IMR-90 (cell line): ENCODE results near the gene GJA4. TPM values are rescaled to one million over a fixed set of nuclear protein-coding genes. Genes with fewer than 3 reads are reported as not detected.

Experiments used
- ATAC-seq: fragments of 200-7000 bp; cut with Tn5 transposase; 2 replicates; pipeline ENCODE4 v1.9.1; 2020; ENCODE audit warnings: low read depth, mild to moderate bottlenecking, moderate library complexity
- BruUV-seq: library from RNA; stranded (reverse); fragments of 400-500 nt; replicated peaks from 2 replicates; lab custom pipeline; 2021; lab: Mats Ljungman, UMichigan
- CTCF ChIA-PET: fragments of 300-600 bp; formaldehyde crosslinking; extraction: SDS; loops from one replicate; lab custom pipeline; 2021; ENCODE audit warnings: antibody characterized with exemption; lab: Yijun Ruan, JAX
- POLR2A ChIA-PET: fragments of 300-600 bp; sonication (Branson Sonifier 250); formaldehyde crosslinking; loops from one replicate; lab custom pipeline; 2022; ENCODE audit warnings: antibody characterized with exemption; ENCODE audit not compliant: unreplicated experiment; lab: Charles Lee
- DNase-seq: peaks from one replicate; pipeline ENCODE4 v3.0.0; 2013
- H2AFZ ChIP-seq: replicated peaks from 2 replicates; pipeline ENCODE3; 2013; ENCODE audit warnings: low read length, mild to moderate bottlenecking; ENCODE audit not compliant: poor library complexity
- H2AK5ac ChIP-seq: 2 replicates; pipeline ENCODE4 v1.6.1; 2013; ENCODE audit warnings: low read depth, low read length, inconsistent platforms
- H2AK9ac ChIP-seq: replicated peaks from 2 replicates; pipeline ENCODE3; 2013; ENCODE audit warnings: mild to moderate bottlenecking, low read depth, low read length, moderate library complexity; ENCODE audit not compliant: poor library complexity
- H2BK120ac ChIP-seq: 2 replicates; pipeline ENCODE4 v1.6.1; 2013; ENCODE audit warnings: low read depth, low read length, inconsistent platforms
- H2BK15ac ChIP-seq: 3 replicates; pipeline ENCODE4 v1.6.1; 2013; ENCODE audit warnings: low read depth, low read length, inconsistent platforms
- H2BK20ac ChIP-seq: 2 replicates; pipeline ENCODE4 v1.6.1; 2013; ENCODE audit warnings: low read depth, mild to moderate bottlenecking, inconsistent platforms, low read length, moderate library complexity
- H2BK5ac ChIP-seq: 2 replicates; pipeline ENCODE4 v1.6.1; 2013; ENCODE audit warnings: mild to moderate bottlenecking, low read depth, low read length, inconsistent platforms; ENCODE audit not compliant: poor library complexity, severe bottlenecking
- H3K14ac ChIP-seq: replicated peaks from 2 replicates; pipeline ENCODE4 v1.6.1; 2013; ENCODE audit warnings: low read depth, low read length, inconsistent platforms
- H3K18ac ChIP-seq: 2 replicates; pipeline ENCODE4 v1.6.1; 2013; ENCODE audit warnings: low read depth, low read length, control low read depth
- H3K23ac ChIP-seq: 2 replicates; pipeline ENCODE4 v1.6.1; 2013; ENCODE audit warnings: low read depth, low read length, inconsistent platforms
- H3K27ac ChIP-seq: 2 replicates; pipeline ENCODE4 v1.5.1; 2013; ENCODE audit warnings: mild to moderate bottlenecking, control low read depth, low read length; ENCODE audit not compliant: insufficient read depth
- H3K27me3 ChIP-seq: 2 replicates; pipeline ENCODE4 v1.6.1; 2013; ENCODE audit warnings: low read length; ENCODE audit not compliant: control insufficient read depth, insufficient read depth
- H3K36me3 ChIP-seq: 2 replicates; pipeline ENCODE4 v1.6.1; 2013; ENCODE audit warnings: low read length, mixed read lengths; ENCODE audit not compliant: control insufficient read depth, insufficient read depth
- H3K4ac ChIP-seq: 2 replicates; pipeline ENCODE4 v1.6.1; 2013; ENCODE audit warnings: low read depth, low read length, inconsistent platforms
- H3K4me1 ChIP-seq: 2 replicates; pipeline ENCODE4 v1.6.1; 2013; ENCODE audit warnings: low read length, mixed read lengths; ENCODE audit not compliant: control insufficient read depth, insufficient read depth
- H3K4me2 ChIP-seq: 2 replicates; pipeline ENCODE4 v1.6.1; 2013; ENCODE audit warnings: low read depth, mild to moderate bottlenecking, control low read depth, low read length, moderate library complexity
- H3K4me3 ChIP-seq: 2 replicates; pipeline ENCODE4 v1.5.1; 2013; ENCODE audit warnings: low read depth, mild to moderate bottlenecking, control low read depth, low read length, moderate library complexity; ENCODE audit not compliant: insufficient read depth
- H3K56ac ChIP-seq: 2 replicates; pipeline ENCODE4 v1.6.1; 2013; ENCODE audit warnings: low read length, inconsistent platforms; ENCODE audit not compliant: insufficient read depth; ENCODE audit errors: extremely low read depth
- H3K79me1 ChIP-seq, 2 experiments: 2 replicates each; pipeline ENCODE4 v1.6.1; 2013; ENCODE audit warnings: low read length in 2 of 2, inconsistent platforms in 1 of 2, low read depth in 1 of 2
- H3K9ac ChIP-seq: 2 replicates; pipeline ENCODE4 v1.6.1; 2013; ENCODE audit warnings: low read depth, low read length, control low read depth
- H3K9me1 ChIP-seq: 2 replicates; pipeline ENCODE4 v1.6.1; 2013; ENCODE audit warnings: low read length, inconsistent platforms; ENCODE audit not compliant: insufficient read depth
- H3K9me3 ChIP-seq: 2 replicates; pipeline ENCODE4 v1.6.1; 2013; ENCODE audit warnings: low read length; ENCODE audit not compliant: control insufficient read depth, insufficient read depth
- H4K20me1 ChIP-seq: 2 replicates; pipeline ENCODE4 v1.6.1; 2013; ENCODE audit warnings: low read length, inconsistent platforms; ENCODE audit not compliant: insufficient read depth
- H4K5ac ChIP-seq: 2 replicates; pipeline ENCODE4 v1.6.1; 2013; ENCODE audit warnings: mild to moderate bottlenecking, low read depth, low read length, control low read depth
- H4K8ac ChIP-seq, 2 experiments: 2 replicates each; pipeline ENCODE4 v1.6.1; 2013; ENCODE audit warnings: low read depth in 2 of 2, low read length in 2 of 2, control low read depth in 1 of 2, inconsistent platforms in 1 of 2
- H4K91ac ChIP-seq: 2 replicates; pipeline ENCODE4 v1.6.1; 2013; ENCODE audit warnings: low read depth, low read length, inconsistent platforms; ENCODE audit not compliant: insufficient read depth
- BHLHE40 ChIP-seq: fragments of 150-350 bp; IDR thresholded peaks from 2 replicates; pipeline ENCODE4 v1.6.1; 2016; ENCODE audit warnings: mild to moderate bottlenecking, low read depth, low read length
- CEBPB ChIP-seq: IDR thresholded peaks from 2 replicates; pipeline ENCODE4 v1.6.1; 2012; ENCODE audit warnings: low read depth, low read length, improper control_type of control experiment
- CHD1 ChIP-seq: IDR thresholded peaks from 2 replicates; pipeline ENCODE4 v1.6.1; 2012; ENCODE audit warnings: low read depth, low read length, improper control_type of control experiment
- ELK1 ChIP-seq: fragments of 150-350 bp; IDR thresholded peaks from 2 replicates; pipeline ENCODE4 v1.6.1; 2016; ENCODE audit warnings: low read depth, mild to moderate bottlenecking, low read length, moderate library complexity, borderline replicate concordance
- FOS ChIP-seq: fragments of 150-350 bp; IDR thresholded peaks from 2 replicates; pipeline ENCODE4 v1.6.1; 2016; ENCODE audit warnings: low read depth, low read length
- MAFK ChIP-seq: IDR thresholded peaks from 2 replicates; pipeline ENCODE4 v1.6.1; 2012; ENCODE audit warnings: low read depth, low read length, improper control_type of control experiment
- MAZ ChIP-seq: IDR thresholded peaks from 2 replicates; pipeline ENCODE4 v1.6.1; 2012; ENCODE audit warnings: low read depth, mild to moderate bottlenecking, low read length, improper control_type of control experiment, moderate library complexity, borderline replicate concordance
- MXI1 ChIP-seq: IDR thresholded peaks from 2 replicates; pipeline ENCODE4 v1.6.1; 2012; ENCODE audit warnings: low read depth, mild to moderate bottlenecking, low read length, moderate library complexity, borderline replicate concordance
- NFE2L2 ChIP-seq: fragments of 150-350 bp; IDR thresholded peaks from 2 replicates; pipeline ENCODE4 v1.6.1; 2016; ENCODE audit warnings: low read depth, mild to moderate bottlenecking, low read length
- POLR2A ChIP-seq: IDR thresholded peaks from 2 replicates; pipeline ENCODE4 v1.6.1; 2012; ENCODE audit warnings: mild to moderate bottlenecking, low read depth, low read length
- RAD21 ChIP-seq: IDR thresholded peaks from 2 replicates; pipeline ENCODE4 v1.6.1; 2012; ENCODE audit warnings: low read length, improper control_type of control experiment
- RCOR1 ChIP-seq: IDR thresholded peaks from 2 replicates; pipeline ENCODE4 v1.6.1; 2012; ENCODE audit warnings: mild to moderate bottlenecking, low read length, improper control_type of control experiment; ENCODE audit not compliant: insufficient replicate concordance
- RFX5 ChIP-seq: IDR thresholded peaks from 2 replicates; pipeline ENCODE4 v1.8.0; 2012; ENCODE audit warnings: low read depth, mild to moderate bottlenecking, low read length, moderate library complexity
- SMC3 ChIP-seq: fragments of 150-350 bp; IDR thresholded peaks from 2 replicates; pipeline ENCODE4 v1.6.1; 2016; ENCODE audit warnings: low read depth, mild to moderate bottlenecking, antibody characterized with exemption, low read length, moderate library complexity
- WGBS, 2 experiments: methylation state at CpG; one replicate each; pipeline versions ENCODE4 v1.1.5 to v1.1.7; 2013; ENCODE audit warnings: missing lambda C conversion rate in 2 of 2; ENCODE audit not compliant: insufficient read length in 1 of 2; ENCODE audit errors: extremely low coverage in 2 of 2; 5-methylcytosine and 5-hydroxymethylcytosine counted together
- dilution Hi-C: fragments of 300-500 bp; cut with HindIII; formaldehyde crosslinking; loops from one replicate; pipeline ENCODE4 v1.14.3; 2018; ENCODE audit warnings: low sequenced_read_pairs; ENCODE audit not compliant: unreplicated experiment
- in situ Hi-C: fragments of 300-500 bp; cut with MboI; formaldehyde crosslinking; loops from 3 replicates; pipeline ENCODE4 v1.14.3; 2019; ENCODE audit warnings: low sequenced_read_pairs, inconsistent platforms, mixed read lengths
- intact Hi-C: fragments of 100-400 bp; cut with micrococcal nuclease; formaldehyde crosslinking; loops from 2 replicates; pipeline ENCODE4 v1.10.0; 2022
- polyA plus RNA-seq, 3 experiments: library from polyadenylated mRNA; depleted of rRNA; stranded (reverse); fragments of >200 nt; gene quantifications; 2 replicates each; pipeline ENCODE4 v1.2.3, GENCODE V29; 2012; ENCODE audit warnings: low replicate concordance in 1 of 3
- total RNA-seq: library from RNA; depleted of rRNA; stranded (reverse); fragments of >200 nt; gene quantifications from 2 replicates; pipeline ENCODE4 v1.2.3, GENCODE V29; 2012
- TF ChIP-seq, protein P1 (sequence below): fragments of 150-350 bp; IDR thresholded peaks from 2 replicates; pipeline ENCODE4 v1.6.1; 2017; ENCODE audit warnings: mild to moderate bottlenecking, antibody characterized with exemption, low read length, low read depth
- TF ChIP-seq, protein P2 (sequence below): conservative IDR thresholded peaks from 2 replicates; pipeline ENCODE4 v1.5.1; 2012; ENCODE audit warnings: mild to moderate bottlenecking, low read depth, low read length, improper control_type of control experiment

GJA4 gene
- total and polyA plus RNA-seq, 2 of the 4 experiments (the other 2 are of a cell fraction) = not detected

GRCh38 chr1:34755961-34756360, 36.8 kb upstream of the GJA4 start:
- in situ Hi-C loops = no loop called here
- no peaks in the 10 kb centered on the region for H3K36me3 ChIP-seq
- no peak overlapping the region for H2BK120ac ChIP-seq
- H2BK20ac ChIP-seq = no peak overlapping the region
- TF ChIP-seq NFE2L2 = no peak
- TF ChIP-seq POLR2A = no peak
- no peak for TF ChIP-seq BHLHE40
- TF ChIP-seq CHD1 = no peak
- TF ChIP-seq, protein P1, sequence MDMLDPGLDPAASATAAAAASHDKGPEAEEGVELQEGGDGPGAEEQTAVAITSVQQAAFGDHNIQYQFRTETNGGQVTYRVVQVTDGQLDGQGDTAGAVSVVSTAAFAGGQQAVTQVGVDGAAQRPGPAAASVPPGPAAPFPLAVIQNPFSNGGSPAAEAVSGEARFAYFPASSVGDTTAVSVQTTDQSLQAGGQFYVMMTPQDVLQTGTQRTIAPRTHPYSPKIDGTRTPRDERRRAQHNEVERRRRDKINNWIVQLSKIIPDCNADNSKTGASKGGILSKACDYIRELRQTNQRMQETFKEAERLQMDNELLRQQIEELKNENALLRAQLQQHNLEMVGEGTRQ = no peak
- TF ChIP-seq MAFK = no peak
- TF ChIP-seq RCOR1 = no peak
- TF ChIP-seq FOS = no peak
- TF ChIP-seq, protein P2, sequence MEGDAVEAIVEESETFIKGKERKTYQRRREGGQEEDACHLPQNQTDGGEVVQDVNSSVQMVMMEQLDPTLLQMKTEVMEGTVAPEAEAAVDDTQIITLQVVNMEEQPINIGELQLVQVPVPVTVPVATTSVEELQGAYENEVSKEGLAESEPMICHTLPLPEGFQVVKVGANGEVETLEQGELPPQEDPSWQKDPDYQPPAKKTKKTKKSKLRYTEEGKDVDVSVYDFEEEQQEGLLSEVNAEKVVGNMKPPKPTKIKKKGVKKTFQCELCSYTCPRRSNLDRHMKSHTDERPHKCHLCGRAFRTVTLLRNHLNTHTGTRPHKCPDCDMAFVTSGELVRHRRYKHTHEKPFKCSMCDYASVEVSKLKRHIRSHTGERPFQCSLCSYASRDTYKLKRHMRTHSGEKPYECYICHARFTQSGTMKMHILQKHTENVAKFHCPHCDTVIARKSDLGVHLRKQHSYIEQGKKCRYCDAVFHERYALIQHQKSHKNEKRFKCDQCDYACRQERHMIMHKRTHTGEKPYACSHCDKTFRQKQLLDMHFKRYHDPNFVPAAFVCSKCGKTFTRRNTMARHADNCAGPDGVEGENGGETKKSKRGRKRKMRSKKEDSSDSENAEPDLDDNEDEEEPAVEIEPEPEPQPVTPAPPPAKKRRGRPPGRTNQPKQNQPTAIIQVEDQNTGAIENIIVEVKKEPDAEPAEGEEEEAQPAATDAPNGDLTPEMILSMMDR = no peak
- no peak for TF ChIP-seq ELK1
- no peak for TF ChIP-seq MAZ
- TF ChIP-seq MXI1 = no peak
- no peak for TF ChIP-seq CEBPB
- TF ChIP-seq RAD21 = no peak
- TF ChIP-seq SMC3 = no peak
- TF ChIP-seq RFX5 = no peak
- POLR2A ChIA-PET = no interaction called here
- no peak overlapping the region for H3K27ac ChIP-seq
- H4K8ac ChIP-seq = no peak overlapping the region
- no peak overlapping the region for H2AK5ac ChIP-seq
- WGBS, 2 experiments = 100% methylated on average over 2 of the region's 6 CpGs; no CpG with 5 or more reads in 1 of the 2 experiments
- H3K23ac ChIP-seq = no peak overlapping the region
- no peak overlapping the region for H2BK15ac ChIP-seq
- H3K9ac ChIP-seq = no peak overlapping the region
- H4K91ac ChIP-seq = no peak overlapping the region
- H3K9me1 ChIP-seq = no peaks in the 10 kb centered on the region
- no peak overlapping the region for H2AK9ac ChIP-seq
- BruUV-seq = no TSS peak
- H3K79me1 ChIP-seq = no peaks in the 10 kb centered on the region
- no peak overlapping the region for H3K56ac ChIP-seq
- no peak for DNase-seq
- H3K18ac ChIP-seq = no peak overlapping the region
- no peak overlapping the region for H3K14ac ChIP-seq
- CTCF ChIA-PET = interaction anchor here (1.3 kb wide), 1 partner anchor 13 kb away, joined by 3 read pairs; no protein-coding TSS in a partner anchor
- dilution Hi-C loops = no loop called here
- H3K27me3 ChIP-seq = no peaks in the 10 kb centered on the region; the same call in 1 of the 2 replicates
- H2BK5ac ChIP-seq = no peak overlapping the region
- no peak overlapping the region for H3K4me3 ChIP-seq
- no peaks in the 10 kb centered on the region for H4K20me1 ChIP-seq
- H3K4me1 ChIP-seq = no peaks in the 10 kb centered on the region
- no peak overlapping the region for H4K5ac ChIP-seq
- no peaks in the 10 kb centered on the region for H3K9me3 ChIP-seq
- H3K4me2 ChIP-seq = no peak overlapping the region
- H2AFZ ChIP-seq = no peak overlapping the region
- no peak overlapping the region for H3K4ac ChIP-seq
- intact Hi-C loops = no loop called here
- no peak for ATAC-seq
